Measurements from ENCODE around the gene SLC25A44. TPM values are rescaled to one million over a fixed set of nuclear protein-coding genes. Genes with fewer than 3 reads are reported as not detected.

Gene SLC25A44
- total RNA-seq, 1 donor, result 12.7 TPM

DNA sequence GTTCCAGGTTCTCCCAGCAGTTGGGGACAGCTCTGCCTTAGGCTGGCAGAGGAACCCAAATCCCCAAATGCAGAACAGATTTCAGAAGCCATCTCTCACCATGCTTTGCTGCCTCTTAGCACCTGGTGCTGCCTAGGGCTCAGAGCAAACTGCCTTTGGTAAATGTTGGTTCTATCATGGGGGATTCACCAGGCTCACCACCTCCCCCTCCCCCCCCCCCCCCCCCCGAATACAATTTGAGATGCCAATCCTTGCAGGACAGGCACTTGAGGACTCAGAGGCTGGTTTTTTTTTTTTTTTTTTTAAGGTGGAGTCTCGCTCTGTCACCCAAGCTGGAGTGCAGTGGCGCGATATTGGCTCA lies 54.4 kb downstream of the SLC25A44 start:
- H3K27me3 ChIP-seq (ENCODE audit: insufficient read depth, low read length), result peaks cover 8% of the 10 kb centered on the region

GRCh38 chr1:156249593-156249992 lies 55.7 kb downstream of the SLC25A44 start:
- Histone ChIP-seq H3K27me3 (ENCODE audit: insufficient read depth, low read length) (peaks cover 8% of the 10 kb centered on the region), H3K4me1 (ENCODE audit: insufficient read depth, low read length) (peaks cover 17% of the 10 kb centered on the region)

More for the DNA sequence above, 54.4 kb downstream of the SLC25A44 start:
- Histone ChIP-seq H3K4me1 (ENCODE audit: insufficient read depth, low read length) (peaks cover 17% of the 10 kb centered on the region), H3K9me3 (ENCODE audit: low read depth, low read length) (no peaks in the 10 kb centered on the region), H3K4me3 (ENCODE audit: low read length) (no peak overlapping the region)

DNA sequence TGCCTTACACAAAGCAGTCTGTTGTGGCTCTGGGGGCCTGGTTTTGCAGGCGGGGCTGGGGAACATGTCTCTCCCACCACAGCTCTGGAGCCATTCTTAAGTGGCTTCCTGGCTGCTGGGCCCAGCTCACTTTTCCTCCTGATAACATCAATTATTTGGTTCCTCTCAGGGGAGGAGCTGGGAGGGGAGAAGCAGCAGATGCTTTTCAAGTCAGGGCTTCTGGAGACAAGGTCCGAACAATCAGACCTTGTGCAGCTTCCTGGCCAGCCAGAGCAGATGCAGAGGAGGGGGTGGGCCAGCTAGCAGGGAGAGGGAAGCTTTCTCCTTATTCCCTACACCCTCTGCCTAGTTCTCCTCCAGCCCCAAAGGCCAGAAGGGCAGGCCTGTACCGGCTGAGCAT lies 57.6 kb downstream of the SLC25A44 start:
- H3K4me3 ChIP-seq (ENCODE audit: low read length), result no peak overlapping the region
- no peaks in the 10 kb centered on the region for H3K4me1 ChIP-seq (ENCODE audit: insufficient read depth, low read length)
- H3K27me3 ChIP-seq (ENCODE audit: insufficient read depth, low read length), result no peaks in the 10 kb centered on the region
- H3K9me3 ChIP-seq (ENCODE audit: low read depth, low read length), result no peaks in the 10 kb centered on the region

More at GRCh38 chr1:156249593-156249992, 55.7 kb downstream of the SLC25A44 start:
- Histone ChIP-seq H3K9me3 (ENCODE audit: low read depth, low read length) (no peaks in the 10 kb centered on the region), H3K4me3 (ENCODE audit: low read length) (no peak overlapping the region)

DNA sequence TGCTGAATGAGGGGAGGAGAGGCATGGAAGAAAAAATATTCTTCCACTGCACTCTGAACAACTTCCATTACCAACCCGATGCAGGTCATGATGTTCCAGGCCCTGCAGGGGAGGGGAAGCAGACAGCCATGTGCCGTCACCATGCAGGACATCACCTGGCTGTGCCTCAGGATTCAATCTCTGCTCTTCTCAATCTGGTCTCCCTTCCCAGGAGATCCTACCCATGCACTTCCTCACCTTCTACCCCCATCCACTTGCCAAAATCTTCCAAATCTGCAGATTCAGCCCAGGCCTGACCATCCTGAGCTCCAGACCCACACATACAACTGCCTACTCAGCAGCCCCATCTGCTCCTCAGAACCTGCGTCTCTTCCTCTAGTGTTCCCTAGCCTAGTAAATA lies 59.7 kb downstream of the SLC25A44 start:
- no peaks in the 10 kb centered on the region for H3K27me3 ChIP-seq (ENCODE audit: insufficient read depth, low read length)
- no peaks in the 10 kb centered on the region for H3K4me1 ChIP-seq (ENCODE audit: insufficient read depth, low read length)
- H3K9me3 ChIP-seq (ENCODE audit: low read depth, low read length), result no peaks in the 10 kb centered on the region
- H3K4me3 ChIP-seq (ENCODE audit: low read length), result no peak overlapping the region

DNA sequence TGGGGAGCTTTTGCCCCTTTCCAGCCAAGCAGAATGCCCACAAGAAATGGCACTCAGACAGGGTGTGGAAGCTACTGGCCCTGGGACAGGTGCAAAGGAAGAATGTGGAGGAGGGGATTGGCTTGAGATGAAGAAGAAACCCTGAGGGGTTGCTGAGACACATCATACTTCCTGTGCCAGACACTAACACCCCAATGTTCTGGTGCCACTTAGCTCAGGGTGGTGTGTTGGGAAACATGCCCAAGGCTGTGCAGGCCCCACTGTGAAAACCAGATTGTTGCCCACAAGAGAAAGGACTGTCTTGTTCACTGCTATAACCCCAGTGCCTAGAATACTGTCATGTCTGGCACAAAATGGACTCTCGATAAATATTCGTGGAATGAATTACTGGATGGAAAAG lies 63.8 kb downstream of the SLC25A44 start:
- no peaks in the 10 kb centered on the region for H3K4me1 ChIP-seq (ENCODE audit: insufficient read depth, low read length)
- H3K4me3 ChIP-seq (ENCODE audit: low read length), result no peak overlapping the region
- no peaks in the 10 kb centered on the region for H3K9me3 ChIP-seq (ENCODE audit: low read depth, low read length)
- H3K27me3 ChIP-seq (ENCODE audit: insufficient read depth, low read length), result no peaks in the 10 kb centered on the region

- no peaks in the 10 kb centered on the region for H3K27me3 ChIP-seq (ENCODE audit: insufficient read depth, low read length)
- H3K9me3 ChIP-seq (ENCODE audit: low read depth, low read length), result no peaks in the 10 kb centered on the region
- H3K4me3 ChIP-seq (ENCODE audit: low read length), result no peak overlapping the region
- H3K4me1 ChIP-seq (ENCODE audit: insufficient read depth, low read length), result no peaks in the 10 kb centered on the region
Measured at GRCh38 chr1:156258859-156259258, 65.0 kb downstream of the SLC25A44 start.

DNA sequence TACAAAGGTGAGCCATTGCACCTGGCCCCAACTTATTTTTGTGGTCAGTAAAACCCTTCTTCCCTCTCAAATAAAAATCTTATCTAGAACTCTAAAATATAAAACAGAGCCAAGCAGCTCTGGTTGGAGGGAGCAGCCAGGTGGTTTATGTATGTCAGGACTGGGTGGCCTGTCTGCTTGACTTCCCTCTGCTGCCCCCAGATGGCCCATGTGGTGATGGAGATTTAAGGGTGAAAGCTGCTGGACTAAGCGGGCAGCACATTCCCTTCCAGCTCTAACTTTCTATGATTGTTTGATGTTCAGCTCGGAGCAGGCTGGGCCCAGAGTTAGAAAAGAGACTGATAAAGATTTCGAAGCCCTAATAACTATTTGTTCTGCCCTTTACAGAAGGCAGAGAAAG lies 65.9 kb downstream of the SLC25A44 start:
- no peak overlapping the region for H3K4me3 ChIP-seq (ENCODE audit: low read length)
- H3K27me3 ChIP-seq (ENCODE audit: insufficient read depth, low read length), result no peaks in the 10 kb centered on the region
- H3K9me3 ChIP-seq (ENCODE audit: low read depth, low read length), result no peaks in the 10 kb centered on the region
- H3K4me1 ChIP-seq (ENCODE audit: insufficient read depth, low read length), result no peaks in the 10 kb centered on the region

GRCh38 chr1:156260896-156261295 lies 67.0 kb downstream of the SLC25A44 start:
- Histone ChIP-seq H3K9me3 (ENCODE audit: low read depth, low read length) (no peaks in the 10 kb centered on the region), H3K4me3 (ENCODE audit: low read length) (no peak overlapping the region), H3K4me1 (ENCODE audit: insufficient read depth, low read length) (no peaks in the 10 kb centered on the region), H3K27me3 (ENCODE audit: insufficient read depth, low read length) (no peaks in the 10 kb centered on the region)

Other genes starting within 250 kb of the SLC25A44 start
- 149 TPM for gene ARHGEF2, start 215.6 kb upstream of the SLC25A44 start, total RNA-seq
- 403 TPM for gene SSR2, start 173.2 kb upstream of the SLC25A44 start, total RNA-seq
- gene UBQLN4, start 140.3 kb upstream of the SLC25A44 start, total RNA-seq, result 7.1 TPM
- gene LAMTOR2, start 139.3 kb upstream of the SLC25A44 start, total RNA-seq, result 16.6 TPM
- 0.21 TPM for gene RAB25, start 132.9 kb upstream of the SLC25A44 start, total RNA-seq
- gene MEX3A, start 111.6 kb upstream of the SLC25A44 start, total RNA-seq, result not detected
- 110 TPM for gene LMNA, start 79.4 kb upstream of the SLC25A44 start, total RNA-seq
- gene SEMA4A, start 40.5 kb upstream of the SLC25A44 start, total RNA-seq, result 30.4 TPM
- 59.0 TPM for gene PMF1, start 18.9 kb downstream of the SLC25A44 start, total RNA-seq
- gene BGLAP, start 48.1 kb downstream of the SLC25A44 start, total RNA-seq, result 0.31 TPM
- gene PAQR6, start 54.0 kb downstream of the SLC25A44 start, total RNA-seq, result 0.94 TPM
- 38.8 TPM for gene SMG5, start 88.7 kb downstream of the SLC25A44 start, total RNA-seq
- gene TMEM79, start 90.2 kb downstream of the SLC25A44 start, total RNA-seq, result 0.42 TPM
- 16.5 TPM for gene GLMP, start 101.6 kb downstream of the SLC25A44 start, total RNA-seq
- not detected for gene VHLL, start 105.2 kb downstream of the SLC25A44 start, total RNA-seq
- 119 TPM for gene CCT3, start 144.2 kb downstream of the SLC25A44 start, total RNA-seq
- gene TSACC, start 144.4 kb downstream of the SLC25A44 start, total RNA-seq, result not detected
- not detected for gene RHBG, start 175.1 kb downstream of the SLC25A44 start, total RNA-seq